Measurements from ENCODE around the gene MED13L.
A peak's percentile ranks its signal among the peaks of the same experiment; 100 is the strongest.

The MED13L gene

GRCh38 chr12:116282371-116283286 is 5.1 kb upstream of the MED13L start:
- intact Hi-C loops (cut with DNase I): no loop called here
- no peak for DNase-seq

DNA sequence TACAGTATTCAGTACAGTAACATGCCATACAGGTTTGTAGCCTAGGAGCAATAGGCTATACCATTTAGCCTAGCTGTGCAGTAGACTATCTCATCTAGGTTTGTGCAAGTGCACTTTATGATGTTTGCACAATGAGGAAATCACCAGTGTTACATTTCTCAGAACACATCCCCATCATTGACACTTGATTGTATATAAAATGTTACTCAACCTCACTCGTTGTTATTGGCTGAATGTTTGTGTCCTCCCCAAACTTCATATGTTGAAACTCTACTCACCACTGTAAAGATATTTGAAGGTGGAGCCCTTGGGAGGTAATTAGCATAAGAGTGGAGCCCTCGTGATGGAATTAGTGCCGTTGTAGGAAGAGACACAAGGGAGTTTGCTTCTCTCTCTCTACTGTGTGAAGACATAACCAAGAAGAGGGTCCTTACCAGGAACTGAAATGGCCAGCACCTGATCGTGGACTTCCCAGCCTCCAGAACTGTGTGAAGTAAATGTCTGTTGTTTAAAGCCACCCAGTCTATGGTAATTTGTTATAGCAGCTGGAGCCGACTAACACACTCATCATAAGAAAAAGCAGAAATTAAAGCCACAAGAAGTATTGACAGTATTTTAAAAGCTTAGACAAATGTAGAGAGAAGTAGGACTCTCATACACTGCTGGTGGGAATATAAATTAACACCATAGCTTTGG is 3.2 kb upstream of the MED13L start:
- intact Hi-C loops (cut with DNase I): no loop called here
- DNase-seq: no peak

DNA sequence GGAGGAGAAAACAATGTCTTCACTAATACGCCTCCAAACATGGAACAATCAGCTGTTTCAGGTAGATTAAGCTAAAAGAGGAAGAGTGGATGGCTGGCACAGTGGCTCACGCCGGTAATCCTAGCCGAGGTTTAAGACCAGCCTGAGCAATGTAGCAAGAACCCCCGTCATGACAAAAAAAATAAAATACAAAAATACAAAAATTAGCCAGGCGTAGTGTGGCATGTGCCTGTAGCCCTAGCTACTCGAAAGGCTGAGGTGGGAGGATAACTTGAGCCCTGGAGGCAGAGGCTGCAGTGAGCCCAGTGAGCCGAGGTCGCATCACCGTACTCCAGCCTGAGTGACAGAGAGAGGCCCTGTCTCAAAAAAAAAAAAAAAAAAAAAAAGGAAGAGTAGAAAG is 1.2 kb upstream of the MED13L start:
- no peak for DNase-seq
- intact Hi-C loops (cut with DNase I): loop anchor here (5.0 to 10.0 kb wide), 2 partner anchors 324 to 426 kb away; no protein-coding TSS in a partner anchor

DNA sequence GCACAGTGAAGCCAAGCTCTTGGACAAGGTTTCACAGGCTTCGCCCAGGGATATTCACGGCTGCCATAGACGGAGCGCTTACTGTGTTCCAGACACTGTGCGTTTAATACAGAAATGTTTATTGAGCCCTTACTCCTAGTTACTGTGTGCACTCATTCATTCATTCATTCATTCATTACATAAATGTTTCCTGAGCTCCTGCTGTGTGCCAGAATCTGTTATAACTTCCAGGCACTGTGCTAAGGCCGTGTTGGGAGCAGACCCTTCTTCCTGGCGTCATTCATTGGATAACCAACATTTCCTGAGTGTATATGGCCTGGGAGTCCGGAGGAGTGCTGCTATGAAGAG is 760 bp upstream of the MED13L start:
- intact Hi-C loops (cut with DNase I): loop anchor here (5.0 to 10.0 kb wide), 2 partner anchors 324 to 427 kb away; no protein-coding TSS in a partner anchor
- peak in 1 of 42 donors; percentile 25 for DNase-seq

- peak; percentile 38 to 82 (median 60) for DNase-seq
- intact Hi-C loops (cut with DNase I): loop anchor here (5.0 to 10.0 kb wide), 2 partner anchors 325 to 428 kb away; no protein-coding TSS in a partner anchor
These were observed 634 bp downstream of the MED13L start for GRCh38 chr12:116276652-116277466.

DNA sequence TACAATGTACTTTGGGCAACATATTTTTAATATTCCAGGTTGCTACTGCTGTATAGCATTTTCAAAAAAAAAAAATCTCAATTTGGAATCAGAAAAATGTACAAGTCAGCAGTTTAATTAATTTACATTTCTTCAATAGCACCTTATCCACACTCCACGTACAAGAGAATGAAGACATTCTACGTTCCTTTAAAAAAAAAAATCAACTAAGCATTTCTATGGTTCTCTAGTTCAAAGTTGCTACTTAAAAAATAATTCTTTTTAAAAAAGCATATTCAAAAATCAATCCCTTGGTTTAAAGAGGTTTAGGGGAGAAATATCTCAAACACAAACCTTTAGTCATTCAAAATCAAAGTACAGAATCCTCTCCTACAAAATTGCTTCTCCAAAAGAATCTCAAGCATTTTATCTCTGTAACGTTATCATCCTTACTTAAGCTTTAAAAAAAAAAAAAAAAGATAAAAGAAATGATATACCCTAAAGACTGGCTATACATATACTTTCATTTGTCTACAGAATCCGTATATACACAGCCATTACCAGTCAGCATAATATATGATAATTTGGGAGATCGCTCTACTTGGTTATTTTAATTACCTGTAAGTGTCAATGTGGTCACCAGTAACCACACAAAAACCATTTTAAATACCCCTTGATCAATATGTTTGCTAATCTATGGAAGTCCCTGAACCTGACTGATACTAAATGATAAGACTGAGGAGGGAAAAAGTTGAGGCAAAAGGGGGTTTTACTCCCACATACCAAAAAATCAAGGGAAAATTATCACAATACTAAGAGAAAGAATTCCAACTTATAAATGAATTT is 2.7 kb downstream of the MED13L start:
- intact Hi-C loops (cut with DNase I): loop anchor here (5.0 to 10.0 kb wide), 2 partner anchors 328 to 430 kb away; no protein-coding TSS in a partner anchor
- DNase-seq: no peak

GRCh38 chr12:116273813-116274550 is 3.5 kb downstream of the MED13L start:
- intact Hi-C loops (cut with DNase I): loop anchor here (10.0 kb wide), 1 partner anchor 431 kb away; no protein-coding TSS in a partner anchor
- no peak for DNase-seq

DNA sequence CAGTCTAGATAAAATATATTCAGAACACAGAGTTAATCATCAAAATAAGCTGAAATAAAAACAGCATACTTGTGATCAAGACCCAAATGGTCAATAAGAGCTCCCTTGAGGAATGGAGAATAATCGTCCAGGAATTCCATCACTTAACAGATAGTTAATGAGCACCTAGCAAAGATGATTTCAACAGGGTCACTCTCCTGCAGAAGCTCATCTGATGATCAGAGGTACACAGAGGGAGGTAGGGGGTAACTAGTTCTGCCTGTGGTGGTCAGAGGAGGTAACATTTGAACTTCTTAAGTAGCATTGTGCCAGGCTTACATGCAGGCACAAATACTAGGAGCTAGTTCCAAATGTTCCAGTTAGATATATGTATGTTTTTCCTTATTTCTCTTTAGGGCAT is 9.5 kb downstream of the MED13L start:
- intact Hi-C loops (cut with DNase I): no loop called here
- DNase-seq: no peak

DNA sequence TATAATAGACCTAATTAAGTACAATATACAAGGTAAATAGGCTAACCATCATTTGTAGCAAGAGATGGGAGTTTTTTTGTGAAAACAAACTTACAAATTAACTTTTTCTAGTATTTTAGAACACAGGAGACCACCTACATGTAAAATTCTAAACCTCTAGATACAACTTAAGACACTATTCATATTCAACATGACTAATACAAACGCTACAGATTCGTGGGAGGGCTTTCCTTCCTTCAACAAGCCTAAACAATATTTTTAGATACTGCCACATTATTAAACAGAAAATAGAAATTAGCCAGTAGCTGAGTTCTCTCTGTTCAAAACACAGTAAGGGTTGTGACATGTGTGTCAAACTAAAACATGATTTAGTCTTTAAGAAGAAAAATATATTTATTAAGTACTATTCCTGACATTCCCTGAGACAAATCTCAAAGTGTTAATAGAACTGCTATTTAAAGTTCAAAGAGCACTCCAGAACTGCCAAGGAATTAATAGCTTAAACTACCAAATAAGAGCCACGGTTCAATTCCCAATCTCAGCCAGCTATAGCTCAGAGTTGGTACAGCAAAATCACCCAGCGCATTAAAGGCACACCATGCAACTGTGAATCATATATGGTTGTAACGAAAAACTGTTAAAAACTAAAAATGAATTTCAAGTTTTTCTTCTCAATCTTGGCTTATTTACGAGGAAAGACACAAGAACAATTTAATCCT is 10.7 kb downstream of the MED13L start:
- no peak for DNase-seq
- intact Hi-C loops (cut with DNase I): no loop called here

- peak in 1 of 42 donors; percentile 48 for DNase-seq
- intact Hi-C loops (cut with DNase I): no loop called here
These were observed 11.3 kb downstream of the MED13L start for GRCh38 chr12:116266168-116266601.

DNA sequence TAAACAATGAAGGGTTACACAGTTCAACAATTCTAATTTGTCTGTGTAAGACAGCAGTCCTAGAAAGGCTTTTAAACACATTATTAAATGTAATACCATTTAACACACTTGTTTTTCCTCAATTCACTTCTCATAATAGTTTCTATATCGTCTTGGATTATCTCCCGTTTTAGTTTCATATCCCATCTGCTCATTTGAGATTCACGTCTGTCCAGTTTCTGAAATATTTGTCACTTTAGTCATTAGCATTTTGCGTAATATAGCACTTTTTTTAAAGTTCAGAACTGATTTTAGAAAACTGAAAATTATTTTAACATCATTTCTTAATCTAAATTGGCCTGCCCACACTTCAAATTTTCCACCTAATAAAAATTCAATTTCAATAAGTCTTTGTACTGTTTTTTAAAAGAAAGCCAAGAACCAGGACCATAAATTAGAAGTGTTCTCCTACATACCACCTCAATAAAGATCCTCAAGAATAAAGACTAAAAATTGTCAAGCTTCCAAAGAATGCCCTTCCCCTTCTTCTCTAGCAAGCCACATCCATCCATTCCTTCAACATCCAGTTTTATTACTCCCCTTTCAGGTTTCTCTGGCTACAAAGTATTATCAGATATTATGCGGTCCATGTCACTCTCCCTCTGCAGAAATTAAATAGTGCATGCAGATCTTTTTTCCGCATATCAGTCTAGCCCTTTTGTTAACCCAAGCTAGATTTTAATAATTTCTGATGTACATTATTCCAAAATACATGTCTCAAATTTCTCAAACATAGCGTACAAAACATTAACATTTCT is 11.9 kb downstream of the MED13L start:
- DNase-seq: no peak
- intact Hi-C loops (cut with DNase I): no loop called here

GRCh38 chr12:116264525-116265070 is 12.9 kb downstream of the MED13L start:
- no peak for DNase-seq
- intact Hi-C loops (cut with DNase I): no loop called here

GRCh38 chr12:116263844-116264243 is 13.6 kb downstream of the MED13L start:
- intact Hi-C loops (cut with DNase I): no loop called here
- DNase-seq: no peak

- no peak for DNase-seq
- intact Hi-C loops (cut with DNase I): no loop called here
These were observed 14.1 kb downstream of the MED13L start for GRCh38 chr12:116263431-116263830.

DNA sequence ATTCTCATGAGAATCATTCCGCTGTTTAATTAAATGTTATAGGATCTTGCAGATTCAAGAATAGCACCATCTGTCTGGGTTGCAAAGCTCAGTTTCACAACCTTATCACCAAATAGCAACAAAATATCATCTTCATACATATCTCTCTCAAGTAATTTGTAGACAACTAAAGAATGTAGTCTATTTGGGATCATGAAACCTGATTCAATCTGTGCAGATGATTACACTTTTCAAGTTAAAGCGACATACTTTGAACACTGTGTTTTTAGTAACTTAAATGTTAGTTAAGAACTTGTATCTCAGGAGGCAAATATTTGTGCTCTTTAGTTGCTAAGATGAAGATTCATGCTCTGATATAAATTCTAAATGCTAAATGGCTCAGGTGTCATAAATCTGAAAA is 14.8 kb downstream of the MED13L start:
- DNase-seq: no peak
- intact Hi-C loops (cut with DNase I): no loop called here

- no peak for DNase-seq
- intact Hi-C loops (cut with DNase I): no loop called here
These were observed 15.9 kb downstream of the MED13L start for GRCh38 chr12:116261525-116262100.

Data from head of caudate nucleus (tissue), 42 donors.